ENCODE results near the gene TBXAS1.

DNA sequence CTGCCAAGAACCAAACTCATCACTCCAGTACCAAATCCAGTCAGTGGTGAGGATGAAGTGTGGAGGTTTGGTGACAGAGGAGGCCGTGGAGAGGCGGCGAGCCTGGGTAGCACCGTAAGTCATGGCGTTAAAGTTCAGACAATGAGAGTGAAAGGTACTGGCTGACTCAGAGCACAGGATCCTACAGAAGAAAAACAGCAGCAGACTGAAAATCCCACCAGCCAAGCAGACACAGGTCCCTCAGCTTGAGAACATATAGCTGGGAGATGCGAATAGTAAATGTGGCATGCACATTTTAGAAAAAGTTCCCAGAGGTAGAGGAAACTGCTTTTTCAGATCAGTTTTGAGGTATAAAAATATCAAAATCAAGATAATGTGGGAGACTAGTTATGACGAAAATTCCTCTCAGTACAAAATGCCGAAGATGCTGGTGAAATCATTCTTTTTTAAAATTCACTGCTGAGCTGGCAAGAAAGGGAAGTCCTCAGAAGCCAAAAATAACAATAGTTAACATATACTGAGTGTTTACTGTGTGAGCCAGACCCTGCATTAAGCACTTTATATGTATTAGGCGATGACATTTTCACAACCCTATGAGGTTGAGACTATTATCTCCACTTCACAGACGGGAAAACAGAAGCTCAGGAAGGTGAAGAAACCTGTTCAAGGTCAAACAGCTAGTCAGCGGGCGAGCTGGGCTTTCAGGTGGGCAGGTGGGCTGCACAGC is 212.8 kb downstream of the TBXAS1 start:
- TF ChIP-seq ZNF114 (CRISPR knock-in tag; IDR thresholded peaks at IDR 0.05) (no peak), CREB1 (CRISPR knock-in tag; IDR thresholded peaks at IDR 0.05; ENCODE audit: low read depth) (no peak), POLR2AphosphoS5 (IDR thresholded peaks at IDR 0.05; ENCODE audit: low read depth) (no peak), EZH2phosphoT487 (IDR thresholded peaks at IDR 0.05; ENCODE audit: unreplicated experiment) (no peak)
- TF ChIP-seq, protein P1, sequence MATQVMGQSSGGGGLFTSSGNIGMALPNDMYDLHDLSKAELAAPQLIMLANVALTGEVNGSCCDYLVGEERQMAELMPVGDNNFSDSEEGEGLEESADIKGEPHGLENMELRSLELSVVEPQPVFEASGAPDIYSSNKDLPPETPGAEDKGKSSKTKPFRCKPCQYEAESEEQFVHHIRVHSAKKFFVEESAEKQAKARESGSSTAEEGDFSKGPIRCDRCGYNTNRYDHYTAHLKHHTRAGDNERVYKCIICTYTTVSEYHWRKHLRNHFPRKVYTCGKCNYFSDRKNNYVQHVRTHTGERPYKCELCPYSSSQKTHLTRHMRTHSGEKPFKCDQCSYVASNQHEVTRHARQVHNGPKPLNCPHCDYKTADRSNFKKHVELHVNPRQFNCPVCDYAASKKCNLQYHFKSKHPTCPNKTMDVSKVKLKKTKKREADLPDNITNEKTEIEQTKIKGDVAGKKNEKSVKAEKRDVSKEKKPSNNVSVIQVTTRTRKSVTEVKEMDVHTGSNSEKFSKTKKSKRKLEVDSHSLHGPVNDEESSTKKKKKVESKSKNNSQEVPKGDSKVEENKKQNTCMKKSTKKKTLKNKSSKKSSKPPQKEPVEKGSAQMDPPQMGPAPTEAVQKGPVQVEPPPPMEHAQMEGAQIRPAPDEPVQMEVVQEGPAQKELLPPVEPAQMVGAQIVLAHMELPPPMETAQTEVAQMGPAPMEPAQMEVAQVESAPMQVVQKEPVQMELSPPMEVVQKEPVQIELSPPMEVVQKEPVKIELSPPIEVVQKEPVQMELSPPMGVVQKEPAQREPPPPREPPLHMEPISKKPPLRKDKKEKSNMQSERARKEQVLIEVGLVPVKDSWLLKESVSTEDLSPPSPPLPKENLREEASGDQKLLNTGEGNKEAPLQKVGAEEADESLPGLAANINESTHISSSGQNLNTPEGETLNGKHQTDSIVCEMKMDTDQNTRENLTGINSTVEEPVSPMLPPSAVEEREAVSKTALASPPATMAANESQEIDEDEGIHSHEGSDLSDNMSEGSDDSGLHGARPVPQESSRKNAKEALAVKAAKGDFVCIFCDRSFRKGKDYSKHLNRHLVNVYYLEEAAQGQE (IDR thresholded peaks at IDR 0.05; ENCODE audit: unreplicated experiment): no peak
- TF ChIP-seq, protein P2, sequence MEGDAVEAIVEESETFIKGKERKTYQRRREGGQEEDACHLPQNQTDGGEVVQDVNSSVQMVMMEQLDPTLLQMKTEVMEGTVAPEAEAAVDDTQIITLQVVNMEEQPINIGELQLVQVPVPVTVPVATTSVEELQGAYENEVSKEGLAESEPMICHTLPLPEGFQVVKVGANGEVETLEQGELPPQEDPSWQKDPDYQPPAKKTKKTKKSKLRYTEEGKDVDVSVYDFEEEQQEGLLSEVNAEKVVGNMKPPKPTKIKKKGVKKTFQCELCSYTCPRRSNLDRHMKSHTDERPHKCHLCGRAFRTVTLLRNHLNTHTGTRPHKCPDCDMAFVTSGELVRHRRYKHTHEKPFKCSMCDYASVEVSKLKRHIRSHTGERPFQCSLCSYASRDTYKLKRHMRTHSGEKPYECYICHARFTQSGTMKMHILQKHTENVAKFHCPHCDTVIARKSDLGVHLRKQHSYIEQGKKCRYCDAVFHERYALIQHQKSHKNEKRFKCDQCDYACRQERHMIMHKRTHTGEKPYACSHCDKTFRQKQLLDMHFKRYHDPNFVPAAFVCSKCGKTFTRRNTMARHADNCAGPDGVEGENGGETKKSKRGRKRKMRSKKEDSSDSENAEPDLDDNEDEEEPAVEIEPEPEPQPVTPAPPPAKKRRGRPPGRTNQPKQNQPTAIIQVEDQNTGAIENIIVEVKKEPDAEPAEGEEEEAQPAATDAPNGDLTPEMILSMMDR (conservative IDR thresholded peaks at IDR 0.05; ENCODE audit: low read depth in 2 of 2): no peak
